GM19099 (cell line): ENCODE results near the gene RPL12.

Experiments used
- POLR2A ChIP-seq: IDR thresholded peaks from 3 replicates; pipeline ENCODE4 v1.6.1; 2011; ENCODE audit warnings: low read depth; ENCODE audit not compliant: insufficient read length; ENCODE audit errors: extremely low read depth

Gene RPL12

DNA sequence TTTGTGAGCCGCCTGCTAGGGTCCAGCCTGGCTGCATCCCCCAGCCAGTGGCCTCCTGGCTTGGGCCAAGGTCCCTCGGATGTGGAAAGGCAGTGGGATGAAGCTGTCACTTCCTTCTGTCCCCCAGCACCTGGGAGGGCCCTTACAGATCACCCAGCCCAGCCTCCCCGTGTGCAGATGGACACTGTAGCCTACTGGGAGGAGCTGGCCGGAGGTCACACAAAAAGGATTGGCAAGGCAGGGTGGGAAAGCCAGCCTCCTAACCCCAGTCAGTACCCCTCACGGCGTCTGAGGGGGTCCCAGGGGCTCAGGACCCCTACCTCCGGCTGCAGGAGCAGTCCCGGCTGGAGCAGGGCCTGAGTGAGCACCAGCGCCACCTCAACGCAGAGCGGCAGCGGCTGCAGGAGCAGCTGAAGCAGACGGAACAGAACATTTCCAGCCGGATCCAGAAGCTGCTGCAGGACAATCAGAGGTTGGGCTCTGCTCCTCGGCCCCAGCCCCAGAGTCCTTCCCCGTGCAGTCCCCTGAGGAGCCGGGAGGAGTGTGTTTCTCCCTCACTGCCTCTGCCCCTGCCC lies 28.4 kb upstream of the RPL12 start:
- TF ChIP-seq POLR2A: no peak

GRCh38 chr9:127474592-127474991 lies 23.4 kb upstream of the RPL12 start:
- no peak for TF ChIP-seq POLR2A

GRCh38 chr9:127473932-127474331 lies 22.7 kb upstream of the RPL12 start:
- TF ChIP-seq POLR2A: no peak

DNA sequence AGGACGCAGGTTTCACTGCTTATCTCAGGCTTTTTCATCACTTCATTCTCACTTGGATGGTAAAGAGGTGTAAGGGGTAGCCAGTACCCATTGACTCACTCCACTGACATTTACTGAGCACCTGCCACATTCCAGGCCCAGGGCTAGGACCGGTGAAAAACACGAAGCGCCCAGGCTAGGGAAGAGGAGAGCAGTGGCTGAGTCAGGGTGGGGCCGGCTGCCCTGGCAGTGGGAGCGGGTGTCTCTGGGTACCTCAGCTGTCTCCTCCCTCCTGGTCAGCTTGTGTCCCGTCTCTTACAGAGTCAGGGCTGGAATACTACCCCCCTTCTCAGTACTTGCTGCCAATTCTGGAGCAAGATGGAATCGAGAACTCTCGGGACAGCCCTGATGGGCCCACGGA lies 22.3 kb upstream of the RPL12 start:
- no peak for TF ChIP-seq POLR2A

GRCh38 chr9:127470662-127471061 lies 19.5 kb upstream of the RPL12 start:
- TF ChIP-seq POLR2A: no peak

DNA sequence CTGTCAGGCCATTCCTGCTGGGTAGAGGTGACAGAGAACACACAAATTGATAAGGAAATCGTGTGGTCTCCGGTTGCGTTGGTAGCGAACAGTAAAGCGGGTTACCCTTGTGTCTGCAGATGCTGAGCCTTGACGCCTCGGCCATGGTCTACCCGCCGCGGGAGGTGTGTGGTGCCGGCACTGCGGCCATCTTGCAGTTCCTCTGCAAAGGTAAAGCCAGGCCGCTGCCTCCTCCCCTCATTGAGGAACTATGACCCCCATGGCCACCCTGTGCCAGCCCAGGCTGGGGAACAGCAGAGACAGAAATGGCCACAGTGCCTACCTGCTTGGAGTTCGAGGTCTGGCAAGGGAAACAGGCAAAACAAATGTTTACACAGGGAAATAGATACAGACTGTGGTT lies 16.4 kb upstream of the RPL12 start:
- no peak for TF ChIP-seq POLR2A

DNA sequence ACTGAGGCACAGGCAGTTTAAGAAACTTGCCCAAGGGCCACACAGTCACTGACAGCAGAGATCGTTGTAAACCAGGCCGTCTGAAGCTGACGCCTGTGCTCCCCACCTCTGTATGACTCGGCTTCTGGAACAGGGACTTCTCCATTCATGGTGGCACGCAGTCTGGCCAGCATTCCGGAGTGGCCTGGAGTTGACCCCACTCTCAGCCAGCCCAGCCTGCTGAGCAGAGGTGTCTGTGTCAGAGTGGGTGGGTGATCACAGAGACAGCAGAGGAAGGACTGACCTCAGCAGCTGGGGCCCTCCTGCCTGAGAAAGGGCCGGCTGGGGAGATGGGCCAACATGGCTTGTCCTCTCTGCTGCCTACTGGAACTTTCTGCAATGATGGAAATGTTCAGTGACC lies 12.7 kb upstream of the RPL12 start:
- TF ChIP-seq POLR2A: no peak

- TF ChIP-seq POLR2A: no peak
Measured at GRCh38 chr9:127463382-127463781, 12.2 kb upstream of the RPL12 start.

DNA sequence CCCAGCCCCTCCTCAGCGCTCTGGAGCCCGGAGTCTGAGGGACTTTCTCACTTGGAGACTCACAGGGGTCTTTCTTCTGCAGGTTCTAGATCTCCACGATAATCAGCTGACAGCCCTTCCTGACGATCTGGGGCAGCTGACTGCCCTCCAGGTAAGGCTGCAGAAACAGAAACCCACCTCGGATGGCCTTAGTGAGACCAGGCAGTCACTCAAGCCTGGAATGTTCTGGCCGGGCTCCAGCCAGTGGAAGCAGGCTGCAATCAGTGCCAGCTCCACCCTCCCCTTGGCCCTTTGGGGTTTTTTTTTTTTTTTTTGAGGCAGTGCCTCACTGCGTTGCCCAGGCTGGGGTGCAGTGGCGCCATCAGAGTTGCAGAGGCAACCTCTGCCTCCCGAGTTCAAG lies 7.7 kb upstream of the RPL12 start:
- no peak for TF ChIP-seq POLR2A

DNA sequence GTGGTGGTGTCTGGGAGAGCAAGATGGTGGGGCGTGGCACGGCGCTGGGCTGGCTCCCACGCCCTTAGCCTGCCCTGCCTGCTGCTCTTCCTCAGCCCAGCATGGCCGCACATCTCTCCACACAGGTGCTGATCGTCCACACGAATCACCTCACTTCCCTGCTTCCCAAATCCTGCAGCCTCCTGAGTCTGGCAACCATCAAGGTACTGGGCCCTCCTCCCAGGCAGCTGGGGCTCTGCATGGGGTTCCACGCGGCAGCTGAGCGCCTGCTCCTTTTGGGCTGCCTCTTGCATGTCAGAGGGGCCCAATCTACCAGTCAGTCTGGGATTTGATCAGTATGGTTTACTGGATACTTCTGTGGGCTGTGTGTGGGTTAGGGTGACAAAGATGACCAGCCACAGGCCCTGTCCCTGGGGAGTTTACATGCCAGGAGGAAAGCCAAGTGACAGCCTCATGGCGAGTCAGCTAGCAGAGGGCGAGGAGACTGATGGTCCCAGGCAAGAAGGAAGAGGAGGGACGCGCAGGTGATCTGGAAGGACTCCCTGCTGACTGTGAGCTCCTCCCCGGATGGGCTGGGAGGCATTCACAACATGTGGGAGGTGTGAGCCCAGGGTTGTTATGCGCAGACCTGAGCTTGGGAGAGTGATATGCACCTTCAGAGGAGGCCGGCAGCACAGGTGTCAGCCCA lies 6.1 kb upstream of the RPL12 start:
- TF ChIP-seq POLR2A: no peak

DNA sequence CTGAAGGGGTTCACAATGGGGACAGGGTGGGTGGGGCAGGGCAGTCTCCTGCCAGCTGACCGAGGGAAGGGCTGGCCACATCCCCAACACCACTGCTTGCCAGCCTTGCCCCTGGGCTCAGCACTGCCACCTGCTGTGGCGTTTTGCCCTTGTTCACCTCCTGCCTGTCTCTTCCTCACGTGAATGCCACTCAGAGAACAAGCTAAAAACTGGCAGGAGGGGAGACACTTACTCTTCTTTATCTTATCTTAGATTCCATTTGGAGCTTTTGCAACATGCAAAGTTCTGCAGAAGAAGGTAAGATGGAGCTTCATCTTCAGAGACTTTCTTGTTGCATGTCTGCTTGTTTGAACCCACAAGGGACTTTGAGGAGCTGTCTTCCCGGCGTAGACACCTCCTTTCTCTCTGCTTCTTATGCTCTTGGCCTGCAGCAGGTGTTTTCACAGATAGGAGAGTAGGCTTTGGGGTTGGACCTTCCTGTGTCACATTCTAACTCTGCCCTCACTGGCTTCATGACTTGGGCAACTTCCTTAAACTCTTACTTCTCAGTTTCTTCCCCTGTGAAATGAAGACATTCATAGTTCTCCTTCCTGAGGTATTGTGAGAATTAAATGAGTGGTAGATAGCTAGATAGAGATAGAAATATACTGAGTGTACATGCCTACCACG lies 4.3 kb upstream of the RPL12 start:
- TF ChIP-seq POLR2A: no peak

GRCh38 chr9:127452691-127453090 lies 1.5 kb upstream of the RPL12 start:
- TF ChIP-seq POLR2A: no peak

DNA sequence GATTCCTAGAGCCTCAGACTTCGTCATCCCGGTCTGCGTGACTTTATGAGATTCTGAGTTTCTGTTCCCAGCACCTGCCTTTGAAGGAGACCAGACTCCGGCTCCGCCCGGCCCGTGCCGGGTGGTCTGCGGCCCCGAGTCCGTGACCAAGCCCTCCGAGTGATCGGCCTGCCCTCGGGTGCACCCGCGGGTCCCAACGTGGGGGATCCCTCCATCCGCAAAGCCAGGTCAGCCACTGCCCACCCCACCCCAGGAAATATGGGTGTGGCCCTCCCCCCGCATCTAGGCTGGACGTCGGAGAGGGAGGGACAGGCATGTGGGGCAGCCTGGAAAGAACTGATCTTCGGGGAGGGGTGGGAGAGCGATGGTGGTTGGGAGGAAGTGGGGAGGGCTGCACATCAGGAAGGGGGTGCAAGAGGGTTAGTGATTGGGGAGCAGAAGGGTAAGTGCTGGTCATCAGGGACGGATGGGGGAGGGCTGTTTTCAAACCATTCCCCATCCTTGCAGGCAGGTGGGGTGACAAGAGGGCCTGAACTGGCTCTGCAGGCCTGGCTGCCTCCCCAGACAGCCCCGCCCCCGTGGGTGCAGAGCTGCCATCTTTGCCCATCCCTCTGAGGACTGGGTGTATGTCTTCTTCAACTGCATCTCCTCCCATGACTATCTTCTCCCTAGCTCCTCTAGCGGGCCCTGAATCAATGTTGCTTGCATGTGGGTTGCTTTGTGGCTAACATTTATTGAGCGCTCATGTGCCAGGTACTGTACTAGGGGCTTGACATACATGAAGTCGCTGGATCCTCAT lies 851 bp upstream of the RPL12 start:
- no peak for TF ChIP-seq POLR2A

DNA sequence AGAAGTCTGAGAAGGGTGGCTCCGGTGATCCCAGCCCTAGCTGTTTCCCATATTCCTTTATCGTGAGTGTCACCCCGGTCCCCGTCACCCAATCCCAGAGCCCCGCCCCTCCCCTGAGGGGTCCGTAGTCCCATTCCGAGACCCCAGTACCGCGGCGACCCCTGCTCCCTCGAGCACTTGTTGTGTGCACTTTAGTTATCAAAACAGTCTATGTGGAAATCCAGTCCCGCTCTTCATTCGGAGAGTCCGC lies 327 bp upstream of the RPL12 start:
- no peak for TF ChIP-seq POLR2A

- no peak for TF ChIP-seq POLR2A
Measured at GRCh38 chr9:127450243-127450760, 904 bp downstream of the RPL12 start.
